Endothelial cell of umbilical vein (primary cell): ENCODE results near the gene FAM117B. TPM values are rescaled to one million over a fixed set of nuclear protein-coding genes. Genes with fewer than 3 reads are reported as not detected.

Experiments used
- BruUV-seq: library from RNA; stranded (reverse); fragments of 400-500 nt; replicated peaks from 2 replicates; lab custom pipeline; 2021; lab: Mats Ljungman, UMichigan
- CTCF ChIA-PET: fragments of 300-600, 350-600 bp; sonication (Branson Sonifier 250); formaldehyde crosslinking; loops from one replicate; lab custom pipeline; 2021; ENCODE audit warnings: antibody characterized with exemption, inconsistent platforms; lab: Charles Lee
- POLR2A ChIA-PET: fragments of 300-600, 350-600 bp; sonication (Branson Sonifier 250); formaldehyde crosslinking; loops from one replicate; lab custom pipeline; 2021; ENCODE audit warnings: antibody characterized with exemption, inconsistent platforms; lab: Charles Lee
- DNase-seq: peaks from one replicate; pipeline ENCODE4 v3.0.0-alpha.2; 2011; ENCODE audit warnings: low read depth, low spot score
- FAIRE-seq: peaks from 2 replicates; lab custom pipeline; 2011; peaks lifted over from hg19 to GRCh38; lab: Jason Lieb, UNC
- H2AFZ ChIP-seq: 2 replicates; pipeline ENCODE4 v1.6.0; 2012; ENCODE audit warnings: low read depth, low read length, control low read depth, inconsistent platforms
- H3K27ac ChIP-seq: 2 replicates; pipeline ENCODE4 v1.5.1; 2011; ENCODE audit warnings: low read depth, mild to moderate bottlenecking, control low read depth, low read length, moderate library complexity; ENCODE audit not compliant: insufficient read depth
- H3K27me3 ChIP-seq, 2 experiments: 2 replicates each; pipeline versions ENCODE4 v1.6.0 to v1.6.1; 2011; ENCODE audit warnings: low read length in 2 of 2, mixed read lengths in 1 of 2; ENCODE audit not compliant: control insufficient read depth in 2 of 2, insufficient read depth in 2 of 2
- H3K36me3 ChIP-seq, 2 experiments: 2 replicates in 1 of 2; 3 replicates in 1 of 2; pipeline ENCODE4 v1.5.1; 2011; ENCODE audit warnings: low read length in 2 of 2, mild to moderate bottlenecking in 1 of 2, moderate library complexity in 1 of 2; ENCODE audit not compliant: control insufficient read depth in 2 of 2, insufficient read depth in 2 of 2; ENCODE audit errors: extremely low read depth in 1 of 2
- H3K4me1 ChIP-seq: 3 replicates; pipeline ENCODE4 v1.5.1; 2011; ENCODE audit warnings: mild to moderate bottlenecking, low read length; ENCODE audit not compliant: control insufficient read depth, insufficient read depth; ENCODE audit errors: extremely low read depth
- H3K4me2 ChIP-seq: 2 replicates; pipeline ENCODE4 v1.6.1; 2011; ENCODE audit warnings: low read length, control low read depth, mixed read lengths; ENCODE audit not compliant: insufficient read depth
- H3K4me3 ChIP-seq, 3 experiments: fragments of 200-600 bp in 1 of 3; sonication (generic), shearing (Covaris generic) in 1 of 3; replicated peaks in 1 of 3; 2 replicates each; pipeline ENCODE4 v1.5.1; 2011 to 2016; ENCODE audit warnings: control low read depth in 3 of 3, low read length in 3 of 3, mild to moderate bottlenecking in 2 of 3, inconsistent platforms in 1 of 3, low read depth in 1 of 3, moderate library complexity in 1 of 3; ENCODE audit not compliant: insufficient read depth in 1 of 3
- H3K79me2 ChIP-seq: 2 replicates; pipeline ENCODE4 v1.6.0; 2012; ENCODE audit warnings: low read length, inconsistent platforms; ENCODE audit not compliant: control insufficient read depth, insufficient read depth
- H3K9ac ChIP-seq: replicated peaks from 2 replicates; pipeline ENCODE3; 2011; ENCODE audit warnings: low read length, control low read depth; ENCODE audit not compliant: insufficient read depth; ENCODE audit errors: extremely low read depth
- H3K9me1 ChIP-seq: replicated peaks from 3 replicates; pipeline ENCODE4 v1.6.0; 2011; ENCODE audit warnings: mild to moderate bottlenecking, low read length; ENCODE audit not compliant: control insufficient read depth, insufficient read depth; ENCODE audit errors: extremely low read depth
- H3K9me3 ChIP-seq: replicated peaks from 2 replicates; pipeline ENCODE4 v1.5.1; 2012; ENCODE audit warnings: low read length, inconsistent platforms; ENCODE audit not compliant: control insufficient read depth, insufficient read depth
- H4K20me1 ChIP-seq: replicated peaks from 2 replicates; pipeline ENCODE3; 2011; ENCODE audit warnings: mild to moderate bottlenecking, low read length; ENCODE audit not compliant: control insufficient read depth, insufficient read depth; ENCODE audit errors: extremely low read depth
- FOS ChIP-seq: IDR thresholded peaks from 2 replicates; pipeline ENCODE4 v1.6.1; 2011; ENCODE audit warnings: mild to moderate bottlenecking, low read length, moderate library complexity, borderline replicate concordance; ENCODE audit not compliant: insufficient read depth
- GATA2 ChIP-seq: IDR thresholded peaks from 2 replicates; pipeline ENCODE4 v1.7.0; 2011; ENCODE audit warnings: low read depth, mild to moderate bottlenecking, moderate library complexity, mixed read lengths, low read length; ENCODE audit not compliant: insufficient read length, insufficient read depth
- JUN ChIP-seq: IDR thresholded peaks from 2 replicates; pipeline ENCODE4 v1.6.1; 2011; ENCODE audit warnings: borderline replicate concordance, low read depth; ENCODE audit not compliant: insufficient read length, insufficient read depth
- MYC ChIP-seq: IDR thresholded peaks from one replicate; pipeline ENCODE4 v1.6.1; 2011; ENCODE audit warnings: mild to moderate bottlenecking, low read depth, low read length
- POLR2A ChIP-seq: IDR thresholded peaks from 2 replicates; pipeline ENCODE4 v1.6.1; 2012; ENCODE audit warnings: low read depth, mild to moderate bottlenecking, control low read depth, low read length
- POLR2AphosphoS5 ChIP-seq: IDR thresholded peaks from 2 replicates; pipeline ENCODE4 v1.6.1; 2012; ENCODE audit warnings: low read depth, mild to moderate bottlenecking, control low read depth, low read length, moderate library complexity; ENCODE audit not compliant: insufficient read depth
- dilution Hi-C: fragments of 300-500 bp; cut with MboI; formaldehyde crosslinking; loops from one replicate; pipeline ENCODE4 v1.15.0; 2019; ENCODE audit warnings: low sequenced_read_pairs; ENCODE audit not compliant: extremely low pct_ligation_motif_present
- intact Hi-C: fragments of 100-400 bp; cut with micrococcal nuclease; formaldehyde crosslinking; loops from one replicate; pipeline ENCODE4 v1.10.0; 2022
- polyA plus RNA-seq, 4 experiments: library from polyadenylated mRNA; depleted of rRNA in 3 of 4; stranded (reverse) in 3 of 4; unstranded in 1 of 4; fragments of >200 nt; gene quantifications; 2 replicates each; pipeline versions ENCODE4 v1.2.1 to v1.2.3, GENCODE V29; 2011 to 2012; ENCODE audit warnings: missing spikeins in 1 of 4
- total RNA-seq: library from RNA; stranded (reverse); gene quantifications from 2 replicates; pipeline ENCODE4 v1.2.3, GENCODE V29; 2021
- TF ChIP-seq, protein P1 (sequence below): IDR thresholded peaks from 2 replicates; pipeline ENCODE4 v1.6.1; 2011; ENCODE audit not compliant: insufficient read depth, insufficient read length

Gene FAM117B
- total and polyA plus RNA-seq, 2 donors (not counting 3 experiments of a cell fraction or from before 2014, with no cell fraction given) = 1.3 to 7.0 TPM

DNA sequence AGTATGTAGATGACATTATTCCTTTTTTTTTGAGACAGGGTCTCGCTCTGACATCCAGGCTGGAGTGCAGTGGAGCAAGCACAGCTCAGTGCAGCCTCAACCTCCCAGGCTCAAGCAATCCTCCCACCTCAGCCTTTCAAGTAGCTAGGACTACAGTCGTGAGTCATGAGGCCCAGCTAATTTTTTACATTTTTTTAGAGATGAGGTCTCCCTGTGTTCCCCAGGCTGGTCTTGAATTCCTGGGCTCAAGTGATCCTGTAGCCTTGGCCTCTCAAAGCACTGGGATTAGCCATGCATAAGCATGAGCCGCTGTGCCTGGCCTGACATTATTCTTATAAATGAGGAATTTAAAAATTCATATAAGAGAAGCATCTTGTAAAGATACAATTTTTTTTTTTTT, 86.9 kb downstream of the FAM117B start:
- Histone ChIP-seq H3K27ac (no peak overlapping the region), H4K20me1 (no peaks in the 10 kb centered on the region), H3K9me3 (no peaks in the 10 kb centered on the region), H3K4me1 (no peaks in the 10 kb centered on the region), H3K9me1 (no peaks in the 10 kb centered on the region), H3K4me2 (no peak overlapping the region), H3K4me3 (no peak overlapping the region), H3K9ac (no peak overlapping the region), H3K27me3 (no peaks in the 10 kb centered on the region), H3K36me3 (no peaks in the 10 kb centered on the region), H2AFZ (no peak overlapping the region), H3K79me2 (no peaks in the 10 kb centered on the region)
- TF ChIP-seq JUN = no peak
- no peak for TF ChIP-seq POLR2A
- no peak for TF ChIP-seq GATA2
- TF ChIP-seq, protein P1, sequence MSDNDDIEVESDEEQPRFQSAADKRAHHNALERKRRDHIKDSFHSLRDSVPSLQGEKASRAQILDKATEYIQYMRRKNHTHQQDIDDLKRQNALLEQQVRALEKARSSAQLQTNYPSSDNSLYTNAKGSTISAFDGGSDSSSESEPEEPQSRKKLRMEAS = no peak
- TF ChIP-seq FOS = no peak
- dilution Hi-C loops = no loop called here
- ChIA-PET POLR2A (no interaction called here), CTCF (no interaction called here)
- intact Hi-C loops = no loop called here
- no peak for DNase-seq
- FAIRE-seq = no peak
- no TSS peak for BruUV-seq

DNA sequence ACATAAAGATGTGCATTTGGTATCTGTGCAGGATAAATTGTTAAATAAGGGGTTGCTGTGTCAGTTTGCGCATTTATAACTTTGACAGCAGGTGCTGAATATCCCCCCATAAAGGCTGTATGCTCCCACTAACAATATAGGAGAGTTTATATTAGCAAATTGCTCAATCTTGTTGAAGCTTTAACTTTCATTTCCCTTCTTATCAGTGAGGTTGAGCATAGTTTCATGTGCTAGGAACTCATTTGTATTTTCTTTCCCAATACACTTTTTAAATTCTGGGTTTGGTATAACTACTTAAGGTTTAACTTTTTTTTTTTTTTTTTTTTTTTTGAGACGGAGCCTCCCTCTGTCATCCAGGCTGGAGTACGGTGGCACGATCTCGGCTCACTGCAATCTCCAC, 89.0 kb downstream of the FAM117B start:
- CTCF ChIA-PET = interaction anchor here (1.2 kb wide), 1 partner anchor 11 kb away, joined by 4 read pairs; no protein-coding TSS in a partner anchor
- no peaks in the 10 kb centered on the region for H3K79me2 ChIP-seq
- no peak for DNase-seq
- TF ChIP-seq POLR2A (no peak), FOS (no peak), POLR2AphosphoS5 (no peak), GATA2 (no peak), MYC (no peak)
- no peak overlapping the region for H2AFZ ChIP-seq
- dilution Hi-C loops (no loop called here), intact Hi-C loops (no loop called here)
- H3K9me3 ChIP-seq = no peaks in the 10 kb centered on the region
- no peak for FAIRE-seq
- H3K27ac ChIP-seq = no peak overlapping the region
- no TSS peak for BruUV-seq
- no peaks in the 10 kb centered on the region for H4K20me1 ChIP-seq
- H3K4me2 ChIP-seq = no peak overlapping the region
- H3K36me3 ChIP-seq = no peaks in the 10 kb centered on the region
- H3K27me3 ChIP-seq = no peaks in the 10 kb centered on the region
- no peaks in the 10 kb centered on the region for H3K4me1 ChIP-seq
- no peaks in the 10 kb centered on the region for H3K9me1 ChIP-seq
- H3K4me3 ChIP-seq = no peak overlapping the region
- POLR2A ChIA-PET = no interaction called here
- no peak overlapping the region for H3K9ac ChIP-seq
